Chondrocyte (in vitro differentiated cells): ENCODE measurements around the gene ATP6V1D. TPM values are rescaled to one million over a fixed set of nuclear protein-coding genes. Genes with fewer than 3 reads are reported as not detected.

Experiments used
- DNase-seq: peaks from one replicate; pipeline ENCODE4 v3.0.0; 2021; ENCODE audit warnings: mixed read lengths, low spot score
- H3K27ac Mint-ChIP-seq: one replicate; pipeline ENCODE4 v1.8.0; 2021; ENCODE audit warnings: mild to moderate bottlenecking, moderate library complexity, mixed read lengths; ENCODE audit not compliant: unreplicated experiment
- H3K27me3 Mint-ChIP-seq: 2 replicates; pipeline ENCODE4 v1.8.0; 2021; ENCODE audit warnings: low read depth, mixed read lengths
- H3K36me3 Mint-ChIP-seq: 2 replicates; pipeline ENCODE4 v1.8.0; 2021; ENCODE audit warnings: low read depth, mixed read lengths
- H3K4me1 Mint-ChIP-seq: 2 replicates; pipeline ENCODE4 v1.8.0; 2021; ENCODE audit warnings: low read depth, mild to moderate bottlenecking, mixed read lengths
- H3K4me3 Mint-ChIP-seq: one replicate; pipeline ENCODE4 v1.8.0; 2021; ENCODE audit warnings: mild to moderate bottlenecking, moderate library complexity, mixed read lengths; ENCODE audit not compliant: unreplicated experiment
- H3K9me3 Mint-ChIP-seq: 2 replicates; pipeline ENCODE4 v1.8.0; 2021; ENCODE audit warnings: low read depth, mixed read lengths
- CTCF ChIP-seq: fragments of 200-600 bp; sonication (generic); IDR thresholded peaks from 2 replicates; pipeline ENCODE4 v1.5.0; 2021; ENCODE audit warnings: antibody characterized with exemption, mild to moderate bottlenecking, moderate library complexity
- total RNA-seq: library from RNA; stranded (reverse); gene quantifications from 3 replicates; pipeline ENCODE4 v1.2.1, GENCODE V29; 2021

ATP6V1D gene
- total RNA-seq, 1 donor from 2014 or later, result 77.8 TPM

- Mint-ChIP-seq H3K36me3 (peaks cover 30% of the 10 kb centered on the region), H3K27ac (no peak overlapping the region), H3K9me3 (no peaks in the 10 kb centered on the region), H3K4me3 (no peak overlapping the region), H3K4me1 (no peaks in the 10 kb centered on the region), H3K27me3 (no peaks in the 10 kb centered on the region)
- DNase-seq, result no peak
- TF ChIP-seq CTCF, result no peak
These were observed 26.0 kb upstream of the ATP6V1D start for GRCh38 chr14:67385618-67386017.

- no peak overlapping the region for H3K27ac Mint-ChIP-seq
- DNase-seq, result no peak
- H3K27me3 Mint-ChIP-seq, result no peaks in the 10 kb centered on the region
- H3K36me3 Mint-ChIP-seq, result peaks cover 30% of the 10 kb centered on the region
- no peaks in the 10 kb centered on the region for H3K9me3 Mint-ChIP-seq
- no peaks in the 10 kb centered on the region for H3K4me1 Mint-ChIP-seq
- no peak overlapping the region for H3K4me3 Mint-ChIP-seq
- TF ChIP-seq CTCF, result no peak
These were observed 25.5 kb upstream of the ATP6V1D start for GRCh38 chr14:67385120-67385519.

GRCh38 chr14:67377916-67378315, 18.3 kb upstream of the ATP6V1D start:
- TF ChIP-seq CTCF, result no peak
- H3K4me3 Mint-ChIP-seq, result no peak overlapping the region
- peaks cover 36% of the 10 kb centered on the region for H3K36me3 Mint-ChIP-seq
- H3K4me1 Mint-ChIP-seq, result no peaks in the 10 kb centered on the region
- DNase-seq, result no peak
- no peaks in the 10 kb centered on the region for H3K9me3 Mint-ChIP-seq
- no peaks in the 10 kb centered on the region for H3K27me3 Mint-ChIP-seq
- no peak overlapping the region for H3K27ac Mint-ChIP-seq

GRCh38 chr14:67373347-67373746, 13.7 kb upstream of the ATP6V1D start:
- Mint-ChIP-seq H3K27ac (no peak overlapping the region), H3K36me3 (peaks cover 26% of the 10 kb centered on the region), H3K4me1 (no peaks in the 10 kb centered on the region), H3K27me3 (no peaks in the 10 kb centered on the region), H3K4me3 (no peak overlapping the region), H3K9me3 (no peaks in the 10 kb centered on the region)
- no peak for DNase-seq
- TF ChIP-seq CTCF, result no peak

- no peaks in the 10 kb centered on the region for H3K4me1 Mint-ChIP-seq
- H3K27me3 Mint-ChIP-seq, result no peaks in the 10 kb centered on the region
- H3K27ac Mint-ChIP-seq, result no peak overlapping the region
- no peak for DNase-seq
- H3K4me3 Mint-ChIP-seq, result no peak overlapping the region
- H3K9me3 Mint-ChIP-seq, result no peaks in the 10 kb centered on the region
- peaks cover 30% of the 10 kb centered on the region for H3K36me3 Mint-ChIP-seq
- no peak for TF ChIP-seq CTCF
These were observed 13.2 kb upstream of the ATP6V1D start for GRCh38 chr14:67372833-67373232.
